Brain pericyte (primary cell): ENCODE measurements around the gene NAA10.
"Not testable (repeated sequence)": the region's sequence is repeated elsewhere in the genome, so short reads cannot be mapped to it uniquely, and the experiment has no call there.

Experiments used
- DNase-seq: peaks from one replicate; pipeline ENCODE4 v3.0.0-alpha.2; 2012; ENCODE audit warnings: low read depth, low spot score

Gene NAA10

GRCh38 chrX:153934762-153935325 lies at the start of gene NAA10:
TSS of gene NAA10 (minus strand) at chrX:153935037. CDS start at chrX:153934904, 133 bp downstream.
- no peak for DNase-seq

- DNase-seq, result no peak
These were observed 48.5 kb upstream of the NAA10 start for GRCh38 chrX:153983321-153983801.

GRCh38 chrX:153981771-153982533 lies 47.1 kb upstream of the NAA10 start:
- DNase-seq, result no peak

- DNase-seq, result no peak
These were observed 46.4 kb upstream of the NAA10 start for GRCh38 chrX:153981231-153981630.

GRCh38 chrX:153980394-153980793 lies 45.6 kb upstream of the NAA10 start:
- not testable (repeated sequence) for DNase-seq

- DNase-seq, result no peak
These were observed 40.0 kb upstream of the NAA10 start for GRCh38 chrX:153974726-153975286.

DNA sequence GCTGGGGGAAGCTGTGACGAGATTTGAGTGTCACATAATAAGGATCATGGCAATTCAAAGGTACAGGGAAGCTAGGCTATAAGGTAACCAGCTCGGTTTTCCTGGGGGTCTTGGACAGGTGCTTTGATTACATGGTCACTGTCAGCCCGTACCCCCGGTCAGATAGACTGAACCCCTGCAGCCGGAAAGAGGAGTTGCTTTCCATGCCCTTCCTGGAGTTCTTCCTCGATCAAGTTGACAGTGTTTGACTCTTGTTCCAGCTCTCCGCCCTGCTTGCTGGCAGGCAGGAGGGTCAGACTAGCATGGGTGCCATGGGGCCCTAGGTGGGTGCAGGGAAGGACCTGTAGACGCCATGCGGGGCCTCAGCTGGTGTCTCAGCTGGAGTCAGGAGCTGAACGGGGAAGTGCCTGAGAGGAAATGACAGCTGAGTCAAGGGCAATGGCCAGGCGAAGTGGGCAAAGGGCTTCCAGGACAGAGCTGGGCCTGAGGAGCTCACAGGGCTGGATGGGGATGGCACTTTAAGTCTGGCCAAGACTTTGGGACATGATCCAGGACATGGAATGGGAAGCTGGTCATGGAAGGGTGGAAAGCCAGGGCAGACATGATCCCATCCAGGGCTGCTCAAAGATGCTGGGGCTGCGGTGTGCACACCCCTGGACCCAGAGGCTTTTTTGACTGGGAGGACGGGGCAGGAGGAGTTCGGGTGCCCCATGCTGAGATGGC lies 39.3 kb upstream of the NAA10 start:
- DNase-seq, result no peak

GRCh38 chrX:153973127-153974002 lies 38.5 kb upstream of the NAA10 start:
- DNase-seq, result no peak

DNA sequence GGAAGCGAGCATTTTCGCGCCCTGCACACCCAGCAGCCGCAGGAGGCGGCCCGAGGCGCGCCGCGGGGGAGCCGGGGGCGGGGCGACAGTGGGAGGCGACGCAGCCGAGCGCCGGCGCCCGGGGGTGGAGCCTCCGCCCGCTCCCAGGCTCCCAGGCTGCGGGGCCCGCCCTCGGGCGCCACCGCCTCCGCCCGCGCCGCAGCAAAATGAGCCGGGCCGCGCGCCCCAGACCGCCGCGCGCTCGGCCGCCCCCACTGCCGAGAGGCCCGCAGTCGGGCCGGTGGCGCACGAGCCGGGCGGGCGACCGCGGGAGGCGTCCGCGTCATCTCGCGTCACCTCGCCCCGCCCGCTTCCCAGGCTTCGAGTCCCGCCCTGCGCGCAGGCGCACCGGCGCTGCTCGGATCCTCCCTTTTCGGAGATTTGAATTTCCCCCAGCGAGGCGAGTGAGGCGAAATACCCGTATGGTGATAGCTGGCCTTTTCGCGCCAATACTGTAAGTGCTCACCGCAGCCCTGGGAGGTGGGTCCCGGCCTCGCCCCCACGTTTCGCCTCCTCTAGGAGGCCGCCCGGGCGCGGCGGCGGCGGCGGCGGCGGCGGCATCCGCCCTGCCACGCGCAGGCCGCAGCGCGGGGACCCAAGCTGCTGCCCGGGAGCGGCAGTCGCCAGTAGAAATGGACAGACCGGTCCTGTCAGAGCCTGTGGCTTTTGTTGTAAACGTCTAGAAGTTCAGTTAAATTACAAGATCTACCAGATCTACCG lies 37.7 kb upstream of the NAA10 start, which contains the start of gene TMEM187:
Gene TMEM187 (plus strand): TSS at position 387 of the 759 bp plus-strand sequence. CDS start 9,309 bp downstream, outside the sequence.
- no peak for DNase-seq

DNA sequence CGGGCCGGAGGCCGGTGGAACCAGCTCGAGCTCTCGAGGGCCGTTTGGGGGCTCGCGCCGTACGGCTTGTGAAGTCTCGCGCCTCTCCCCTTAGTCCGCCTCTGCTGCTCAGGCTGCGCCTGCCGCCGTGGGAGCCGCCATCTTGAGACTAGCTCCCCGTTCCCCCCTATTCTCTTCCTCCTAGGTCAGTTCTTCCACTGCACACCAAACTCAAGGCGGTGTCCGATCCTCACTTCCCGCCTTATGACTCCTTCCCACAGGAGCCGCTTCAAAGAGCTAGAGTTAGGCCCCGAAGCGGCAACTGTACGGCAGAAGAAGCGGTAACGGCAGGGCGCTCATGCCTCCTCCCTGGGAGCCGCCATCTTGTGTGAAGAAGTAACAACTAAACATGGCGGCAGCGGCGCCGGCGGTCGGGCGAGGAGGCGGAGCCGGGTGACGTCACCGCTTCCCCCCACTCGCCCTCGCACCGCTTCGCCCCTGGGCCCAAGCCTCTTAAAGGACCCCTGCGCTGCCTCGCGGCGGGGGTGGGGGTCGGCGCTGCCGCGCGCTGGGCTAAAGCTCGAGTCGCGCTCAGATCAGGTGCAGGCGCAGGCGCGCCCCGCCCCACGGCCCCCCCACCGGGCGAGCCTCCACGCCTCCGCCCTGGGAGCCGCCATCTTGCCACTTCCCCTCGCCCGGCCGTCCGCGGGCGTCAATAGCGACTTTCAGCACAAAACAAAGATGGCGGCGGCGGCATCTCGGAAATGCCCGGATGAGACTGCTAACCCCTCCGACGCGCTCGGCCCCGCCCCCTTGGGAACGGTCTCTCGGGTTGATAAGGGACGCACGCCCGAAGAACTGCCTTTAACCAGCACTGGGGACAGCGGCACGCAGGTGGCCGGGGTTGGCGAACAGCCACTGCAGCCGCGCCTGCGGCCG lies 36.9 kb upstream of the NAA10 start, which contains the start of gene HCFC1:
Gene HCFC1 (minus strand): TSS at position 369 of the 918 bp plus-strand sequence. CDS start 978 bp downstream, outside the sequence.
- DNase-seq, result peak; percentile 81

GRCh38 chrX:153971124-153971449 lies 36.2 kb upstream of the NAA10 start:
- DNase-seq, result peak; percentile 61

GRCh38 chrX:153970357-153971123 lies 35.7 kb upstream of the NAA10 start:
- no peak for DNase-seq

DNA sequence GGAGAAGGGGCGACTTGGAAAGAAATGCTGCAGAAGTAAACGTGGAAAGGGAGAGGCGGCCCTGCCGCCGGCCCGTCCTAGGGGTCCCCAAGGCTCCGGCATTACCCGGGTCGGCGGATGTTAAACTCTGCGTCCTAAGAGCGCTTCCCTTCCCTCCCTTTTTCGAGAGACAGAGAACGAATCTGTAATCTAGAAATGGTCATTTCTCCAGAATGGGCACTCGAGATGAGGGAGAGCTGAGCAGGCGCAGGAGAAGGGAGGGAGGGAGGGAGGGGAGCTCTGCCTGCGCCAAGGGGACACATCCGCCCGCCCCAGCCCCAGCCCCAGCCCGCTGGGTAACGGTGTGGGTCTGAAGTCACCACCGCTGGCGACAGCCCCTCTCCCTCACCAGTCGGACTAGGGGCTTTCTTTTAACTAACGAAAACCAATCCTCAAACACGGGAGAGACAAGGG lies 35.1 kb upstream of the NAA10 start:
- no peak for DNase-seq

- DNase-seq, result no peak
These were observed 34.5 kb upstream of the NAA10 start for GRCh38 chrX:153969125-153969903.

GRCh38 chrX:153968754-153969124 lies 33.9 kb upstream of the NAA10 start:
- DNase-seq, result no peak

DNA sequence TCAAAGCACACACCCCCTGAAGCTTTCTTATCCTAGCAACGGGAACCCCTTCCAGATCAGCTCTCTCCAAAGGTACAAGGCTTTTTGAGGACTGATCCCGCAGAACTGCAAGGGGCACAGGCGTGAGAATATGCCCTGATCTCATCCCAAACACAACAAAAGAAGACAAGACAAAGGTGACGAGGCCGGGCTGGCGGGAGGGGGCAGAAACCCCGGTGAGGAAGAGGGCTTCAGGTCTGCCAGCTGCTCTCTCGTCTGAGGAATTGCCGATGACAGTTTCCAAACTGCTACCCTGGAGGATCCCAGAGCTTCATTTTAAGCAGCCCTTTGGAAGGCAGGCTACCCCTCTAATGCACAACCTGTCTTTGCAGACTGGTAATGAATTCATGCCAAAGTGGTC lies 33.4 kb upstream of the NAA10 start:
- DNase-seq, result no peak

- no peak for DNase-seq
These were observed 32.8 kb upstream of the NAA10 start for GRCh38 chrX:153967536-153968224.
